Ectodermal cell (in vitro differentiated cells): ENCODE results near the gene DLX1.
A peak's percentile ranks its signal among the peaks of the same experiment; 100 is the strongest.

ENCODE experiments used
- H3K27ac ChIP-seq: 2 replicates; pipeline ENCODE4 v1.7.0; 2013; ENCODE audit warnings: mild to moderate bottlenecking, low read depth, low read length; ENCODE audit not compliant: insufficient read depth, poor library complexity, severe bottlenecking
- H3K27me3 ChIP-seq: 2 replicates; pipeline ENCODE4 v1.7.0; 2013; ENCODE audit warnings: mild to moderate bottlenecking, low read length; ENCODE audit not compliant: insufficient read depth, control insufficient read depth, poor library complexity, severe bottlenecking
- H3K36me3 ChIP-seq: one replicate; pipeline ENCODE4 v1.7.0; 2013; ENCODE audit warnings: low read length; ENCODE audit not compliant: control insufficient read depth, insufficient read depth
- H3K4me1 ChIP-seq: one replicate; pipeline ENCODE4 v1.7.0; 2013; ENCODE audit warnings: low read length; ENCODE audit not compliant: control insufficient read depth, insufficient read depth
- H3K4me3 ChIP-seq: 2 replicates; pipeline ENCODE4 v1.7.0; 2013; ENCODE audit warnings: low read depth, low read length, control low read depth; ENCODE audit not compliant: insufficient read depth
- H3K9me3 ChIP-seq: 2 replicates; pipeline ENCODE4 v1.7.0; 2013; ENCODE audit warnings: mild to moderate bottlenecking, low read length, moderate library complexity; ENCODE audit not compliant: control insufficient read depth
- WGBS, 2 experiments: methylation state at CpG; one replicate each; pipeline ENCODE4 v1.1.7; 2013; ENCODE audit warnings: missing lambda C conversion rate in 2 of 2; 5-methylcytosine and 5-hydroxymethylcytosine counted together

The DLX1 gene

GRCh38 chr2:172091761-172092566 lies 6.7 kb downstream of the DLX1 start:
- 17 to 20% methylated on average over 8 to 11 of the region's 11 CpGs for WGBS, 2 experiments
- peaks cover 100% of the 10 kb centered on the region for H3K27me3 ChIP-seq
- peaks cover 34% of the 10 kb centered on the region for H3K4me1 ChIP-seq
- no peak overlapping the region for H3K4me3 ChIP-seq
- H3K36me3 ChIP-seq = no peaks in the 10 kb centered on the region
- no peak overlapping the region for H3K27ac ChIP-seq
- H3K9me3 ChIP-seq = no peaks in the 10 kb centered on the region

GRCh38 chr2:172092716-172093415 lies 7.6 kb downstream of the DLX1 start:
- Histone ChIP-seq H3K27me3 (peaks cover 100% of the 10 kb centered on the region), H3K9me3 (no peaks in the 10 kb centered on the region), H3K36me3 (no peaks in the 10 kb centered on the region), H3K27ac (no peak overlapping the region), H3K4me1 (peaks cover 34% of the 10 kb centered on the region), H3K4me3 (no peak overlapping the region)
- WGBS, 2 experiments = 3% methylated on average over 15 to 18 of the region's 19 CpGs

- no peaks in the 10 kb centered on the region for H3K9me3 ChIP-seq
- no peak overlapping the region for H3K4me3 ChIP-seq
- H3K4me1 ChIP-seq = peaks cover 28% of the 10 kb centered on the region
- H3K27ac ChIP-seq = no peak overlapping the region
- no peaks in the 10 kb centered on the region for H3K36me3 ChIP-seq
- 8 to 11% methylated on average over 16 to 17 of the region's 18 CpGs for WGBS, 2 experiments
- H3K27me3 ChIP-seq = peaks cover 100% of the 10 kb centered on the region
Measured at GRCh38 chr2:172093416-172094293, 8.3 kb downstream of the DLX1 start.

- WGBS, 2 experiments = 0 to 1% methylated on average over 66 of the region's 66 CpGs
- Histone ChIP-seq H3K36me3 (no peaks in the 10 kb centered on the region), H3K27me3 (peaks cover 100% of the 10 kb centered on the region), H3K27ac (no peak overlapping the region), H3K9me3 (no peaks in the 10 kb centered on the region), H3K4me1 (peaks cover 28% of the 10 kb centered on the region), H3K4me3 (peak overlapping the region; percentile 19)
Measured at GRCh38 chr2:172094294-172095145, 9.2 kb downstream of the DLX1 start.

GRCh38 chr2:172095146-172095904 lies 10.0 kb downstream of the DLX1 start:
- H3K4me3 ChIP-seq = peak overlapping the region; percentile 19
- no peaks in the 10 kb centered on the region for H3K36me3 ChIP-seq
- H3K4me1 ChIP-seq = peaks cover 33% of the 10 kb centered on the region
- H3K27ac ChIP-seq = no peak overlapping the region
- no peaks in the 10 kb centered on the region for H3K9me3 ChIP-seq
- peaks cover 100% of the 10 kb centered on the region for H3K27me3 ChIP-seq
- 0 to 1% methylated on average over 51 of the region's 51 CpGs for whole genome bisulfite sequencing, 2 experiments

- Histone ChIP-seq H3K27me3 (peaks cover 100% of the 10 kb centered on the region), H3K4me1 (peaks cover 35% of the 10 kb centered on the region), H3K27ac (no peak overlapping the region), H3K36me3 (no peaks in the 10 kb centered on the region), H3K9me3 (no peaks in the 10 kb centered on the region), H3K4me3 (peak overlapping the region; percentile 5)
- 1% methylated on average over 40 of the region's 40 CpGs for WGBS, 2 experiments
Measured at GRCh38 chr2:172095905-172096625, 10.8 kb downstream of the DLX1 start.

GRCh38 chr2:172096626-172097547 lies 11.6 kb downstream of the DLX1 start:
- peaks cover 100% of the 10 kb centered on the region for H3K27me3 ChIP-seq
- WGBS, 2 experiments = 0 to 1% methylated on average over 54 to 55 of the region's 55 CpGs

GRCh38 chr2:172097557-172098131 lies 12.3 kb downstream of the DLX1 start:
- H3K9me3 ChIP-seq = no peaks in the 10 kb centered on the region
- H3K4me1 ChIP-seq = peaks cover 40% of the 10 kb centered on the region
- WGBS, 2 experiments = 12% methylated on average over 9 of the region's 9 CpGs
- no peaks in the 10 kb centered on the region for H3K36me3 ChIP-seq
- H3K4me3 ChIP-seq = no peak overlapping the region
- H3K27ac ChIP-seq = no peak overlapping the region
- peaks cover 100% of the 10 kb centered on the region for H3K27me3 ChIP-seq

More at GRCh38 chr2:172096626-172097547, 11.6 kb downstream of the DLX1 start:
- Histone ChIP-seq H3K27ac (no peak overlapping the region), H3K4me1 (peaks cover 40% of the 10 kb centered on the region), H3K4me3 (peak overlapping the region; percentile 5), H3K36me3 (no peaks in the 10 kb centered on the region), H3K9me3 (no peaks in the 10 kb centered on the region)
